HG02885 (cell line): ENCODE results near the gene RAPGEF3.
A peak's percentile ranks its signal among the peaks of the same experiment; 100 is the strongest.

ENCODE experiments used
- ATAC-seq: cut with Tn5 transposase; IDR thresholded peaks from one replicate; pipeline ENCODE4 v1.9.1; 2021; ENCODE audit warnings: mild to moderate bottlenecking; ENCODE audit not compliant: unreplicated experiment, poor library complexity

Gene RAPGEF3

GRCh38 chr12:47745485-47746041, 13.1 kb downstream of the RAPGEF3 start:
- ATAC-seq: no peak

DNA sequence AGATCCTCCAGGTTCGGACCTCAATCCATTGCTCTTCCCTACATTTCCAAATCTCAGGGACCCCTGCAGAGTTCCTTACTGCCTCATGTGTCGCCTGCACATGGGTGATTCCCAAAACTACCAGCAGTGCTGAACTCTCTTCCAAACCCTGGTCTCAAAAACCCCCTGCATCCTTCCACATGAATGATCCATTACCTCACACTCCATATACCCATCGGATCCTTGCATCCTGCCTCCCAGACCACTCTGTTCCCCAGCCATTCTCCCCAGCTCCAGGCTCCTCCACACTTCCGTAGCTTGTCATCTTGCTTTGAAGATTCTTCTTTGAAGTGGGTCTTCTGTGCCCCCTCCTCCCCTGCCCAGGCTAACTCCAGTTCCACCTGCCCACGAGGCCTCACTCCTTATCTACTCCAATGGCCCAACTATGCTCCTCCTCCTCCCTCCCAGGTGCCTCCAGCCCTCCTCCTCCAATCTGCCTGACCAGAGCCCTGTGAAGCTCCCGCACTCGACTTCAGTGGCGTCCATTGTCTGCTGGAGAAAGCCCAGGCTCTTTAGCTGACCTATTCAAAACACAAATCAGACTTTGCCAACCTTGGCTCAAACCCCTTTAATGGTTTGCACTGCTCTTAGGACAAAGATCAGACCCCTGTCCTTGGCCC, 13.8 kb downstream of the RAPGEF3 start:
- ATAC-seq: no peak

GRCh38 chr12:47744005-47744651, 14.6 kb downstream of the RAPGEF3 start:
- ATAC-seq: no peak

GRCh38 chr12:47743311-47743860, 15.3 kb downstream of the RAPGEF3 start:
- no peak for ATAC-seq

DNA sequence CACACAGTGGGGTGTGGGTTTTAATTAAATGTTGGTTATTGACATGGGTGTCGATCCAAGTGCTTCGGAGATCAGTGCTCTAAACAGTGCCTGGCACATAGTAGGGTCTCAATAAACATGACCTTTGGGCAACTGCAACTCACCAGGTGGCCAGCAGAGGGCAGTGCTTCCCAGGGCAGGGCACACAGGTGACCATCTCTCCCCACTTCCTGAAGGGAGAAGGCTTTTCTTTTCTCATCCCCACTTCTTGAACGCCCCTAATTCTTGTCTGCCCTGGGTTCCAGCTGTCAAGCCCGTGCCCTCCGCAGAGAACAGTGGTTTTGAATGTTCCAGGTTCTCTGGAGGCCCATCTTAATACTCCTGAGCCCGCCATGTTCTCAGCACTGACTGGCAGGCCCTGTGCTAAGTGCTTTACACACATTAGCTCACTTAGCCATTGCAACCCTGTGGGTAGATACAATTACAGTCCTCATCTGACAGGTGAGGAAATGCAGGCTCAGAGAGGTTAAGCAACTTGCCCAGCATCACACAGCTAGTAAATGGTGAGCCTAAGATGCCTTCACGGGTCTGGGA, 16.3 kb downstream of the RAPGEF3 start:
- ATAC-seq: peak; percentile 33

GRCh38 chr12:47741340-47741703, 17.4 kb downstream of the RAPGEF3 start:
- ATAC-seq: no peak

- ATAC-seq: peak; percentile 48
Observed at GRCh38 chr12:47740606-47741339, 17.9 kb downstream of the RAPGEF3 start.

GRCh38 chr12:47739979-47740378, 18.7 kb downstream of the RAPGEF3 start:
- peak; percentile 70 for ATAC-seq

DNA sequence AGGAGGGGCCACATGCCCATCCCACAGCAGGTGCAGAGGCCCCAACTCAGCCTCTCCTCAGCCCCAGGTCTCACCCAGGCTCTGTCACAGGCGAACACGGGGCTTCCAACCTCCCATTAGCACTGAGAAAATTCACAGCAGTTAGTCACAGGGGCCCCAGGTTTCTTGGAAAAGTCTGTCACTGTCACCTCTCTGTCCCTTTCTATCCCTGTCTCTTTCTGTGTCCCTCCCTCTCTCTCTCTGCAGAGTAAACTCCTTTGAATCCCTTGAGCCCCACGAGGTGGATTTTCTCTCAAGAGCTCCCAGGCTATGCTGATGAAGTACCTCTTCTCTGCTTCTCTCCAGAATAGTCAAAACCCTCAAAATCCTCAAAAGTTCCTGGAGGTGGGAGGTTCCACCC, 19.4 kb downstream of the RAPGEF3 start:
- ATAC-seq: no peak

DNA sequence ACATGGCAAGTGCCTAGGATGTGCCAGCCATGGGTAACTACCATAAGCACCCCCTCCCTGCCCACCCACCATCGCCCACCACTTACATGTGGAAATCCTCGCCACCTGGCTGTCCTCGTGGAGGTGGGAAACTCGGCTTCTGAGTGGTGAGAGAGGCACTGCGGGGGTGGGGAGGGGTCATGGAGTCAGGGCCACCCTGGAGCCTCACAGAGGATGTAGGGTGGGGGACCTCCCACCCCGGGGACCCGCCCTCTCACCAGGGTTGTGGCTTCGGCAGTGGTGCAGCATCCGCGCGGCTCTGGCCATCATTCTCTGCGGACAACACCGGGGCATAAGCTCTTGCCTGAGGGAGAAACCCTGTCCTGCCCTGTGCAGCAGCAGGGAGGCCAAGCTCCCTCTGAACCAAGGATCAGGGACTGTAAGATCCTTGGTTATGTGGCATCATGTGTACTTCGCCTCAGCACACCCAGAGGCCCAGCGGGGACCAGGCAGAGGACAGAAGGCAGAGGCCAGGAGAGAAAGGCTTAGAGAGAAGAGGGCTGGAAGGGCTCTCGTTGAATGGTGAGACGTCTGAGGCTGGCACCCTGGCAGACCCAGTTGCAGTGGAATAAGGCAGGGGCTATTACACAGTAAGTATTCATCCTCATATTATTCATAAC, 20.6 kb downstream of the RAPGEF3 start:
- no peak for ATAC-seq

- ATAC-seq: no peak
Observed at GRCh38 chr12:47736877-47737676, 21.6 kb downstream of the RAPGEF3 start.

DNA sequence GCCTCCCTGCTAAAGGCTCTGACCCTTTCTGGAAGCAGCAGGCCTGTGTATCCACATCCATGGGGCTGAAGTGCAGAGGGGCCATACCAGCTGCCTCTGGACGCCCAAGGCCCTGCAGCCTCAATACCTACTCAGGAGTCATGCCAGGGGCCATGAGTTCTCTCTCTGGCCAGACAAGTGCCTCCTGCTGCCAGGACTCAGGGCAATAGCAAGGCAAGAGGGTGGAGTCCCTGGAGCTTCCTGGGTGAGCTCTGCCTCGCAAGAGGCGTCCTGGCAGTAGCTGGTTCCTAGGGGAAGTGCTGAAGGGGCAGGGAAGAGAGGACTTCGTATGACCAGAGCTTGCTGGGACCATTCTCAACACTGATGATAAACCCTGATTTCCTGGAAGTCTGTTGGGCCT, 22.5 kb downstream of the RAPGEF3 start:
- no peak for ATAC-seq

DNA sequence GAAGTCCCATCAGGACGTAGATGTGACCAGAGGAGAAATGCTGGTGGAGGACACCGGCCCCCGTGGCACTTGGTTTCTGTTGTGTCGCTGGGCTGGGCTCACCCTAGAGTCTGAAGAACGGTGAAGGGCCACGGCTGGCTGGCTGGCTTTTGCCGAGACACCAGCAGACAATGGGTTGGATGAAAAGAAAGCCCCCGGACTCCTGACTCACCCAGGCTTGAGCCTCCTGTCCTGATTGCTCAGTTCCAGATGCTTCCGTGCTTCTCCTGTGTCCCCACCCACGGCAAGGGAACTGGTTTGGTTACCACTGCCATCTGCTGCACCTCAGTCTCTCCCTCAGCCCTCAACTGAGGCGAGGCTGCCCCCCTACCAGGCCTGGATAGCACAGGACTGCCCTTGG, 23.0 kb downstream of the RAPGEF3 start:
- ATAC-seq: no peak

DNA sequence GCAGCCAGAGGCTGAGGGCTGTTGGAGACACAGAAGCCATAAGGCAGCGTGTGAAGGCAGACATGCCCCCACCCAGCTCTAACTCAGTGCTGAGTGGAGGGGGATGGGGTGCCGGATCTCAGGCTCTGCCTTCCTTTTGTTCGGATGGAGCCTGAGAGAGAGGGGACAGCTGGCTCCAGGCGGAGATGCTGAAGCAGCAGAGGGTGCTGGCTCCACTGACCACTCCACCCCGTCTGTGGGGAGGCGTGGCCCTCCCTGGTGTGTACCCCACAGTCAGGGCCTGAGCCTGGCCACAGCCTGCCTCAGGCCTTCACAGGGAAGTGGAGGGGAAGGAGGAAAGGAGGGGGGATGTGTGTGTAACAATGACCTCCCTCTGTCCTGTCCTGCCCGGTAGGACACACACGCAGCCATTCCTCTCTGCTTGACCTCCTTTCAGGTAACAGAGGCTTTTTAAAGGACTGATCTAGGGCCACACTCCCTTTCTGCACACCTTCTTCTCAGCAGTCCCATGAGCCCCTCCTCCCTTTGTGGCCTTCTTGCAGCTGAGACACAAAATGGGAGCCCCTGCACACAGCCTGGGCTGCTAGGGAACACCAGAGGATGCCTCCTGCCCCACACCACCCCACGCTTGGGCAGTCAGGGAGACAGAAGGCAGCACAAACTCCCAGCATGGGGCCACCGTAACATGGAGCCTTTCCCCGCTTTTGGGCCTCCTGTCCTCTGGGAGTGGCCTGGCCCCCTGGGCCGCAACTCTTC, 23.8 kb downstream of the RAPGEF3 start:
- no peak for ATAC-seq

- no peak for ATAC-seq
Observed at GRCh38 chr12:47733142-47733541, 25.5 kb downstream of the RAPGEF3 start.

DNA sequence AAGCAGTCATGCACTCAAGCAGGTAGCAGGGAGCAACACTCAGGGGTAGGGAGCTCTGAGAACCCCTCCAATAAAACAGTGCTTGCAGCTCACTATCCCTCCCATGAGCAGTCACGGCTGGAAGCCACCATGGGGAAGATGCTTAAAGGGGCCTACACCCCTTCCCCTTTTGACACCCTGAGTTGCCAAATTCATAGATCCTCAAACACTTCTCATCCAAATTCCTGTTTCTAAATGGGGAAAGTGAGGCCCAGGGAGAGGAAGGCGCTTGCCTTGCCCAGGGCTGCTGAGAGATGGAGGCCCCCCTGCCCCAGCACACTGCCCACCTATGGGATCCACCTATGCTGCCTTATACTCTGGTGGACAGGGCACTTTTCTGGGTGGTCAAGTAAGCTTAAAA, 26.2 kb downstream of the RAPGEF3 start:
- no peak for ATAC-seq

DNA sequence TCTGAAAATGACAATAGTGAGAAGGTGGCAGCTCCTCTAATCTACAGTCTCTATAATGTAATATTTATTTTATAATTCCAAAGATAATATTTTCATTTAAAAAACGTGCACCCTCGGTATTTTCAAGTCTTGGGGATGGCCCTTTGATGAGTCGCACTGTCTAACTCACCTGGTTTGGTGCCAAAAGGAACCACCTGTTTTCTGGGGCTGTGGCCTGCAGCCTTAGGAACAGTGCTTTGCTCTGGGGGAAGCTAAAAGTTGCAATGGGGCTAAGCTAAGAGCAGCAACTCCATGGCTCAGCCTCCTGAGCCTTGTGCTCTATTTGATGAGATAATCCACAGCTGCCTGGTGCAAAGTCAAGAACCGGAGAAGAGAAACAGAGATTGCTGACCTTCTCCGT, 27.0 kb downstream of the RAPGEF3 start:
- ATAC-seq: no peak

DNA sequence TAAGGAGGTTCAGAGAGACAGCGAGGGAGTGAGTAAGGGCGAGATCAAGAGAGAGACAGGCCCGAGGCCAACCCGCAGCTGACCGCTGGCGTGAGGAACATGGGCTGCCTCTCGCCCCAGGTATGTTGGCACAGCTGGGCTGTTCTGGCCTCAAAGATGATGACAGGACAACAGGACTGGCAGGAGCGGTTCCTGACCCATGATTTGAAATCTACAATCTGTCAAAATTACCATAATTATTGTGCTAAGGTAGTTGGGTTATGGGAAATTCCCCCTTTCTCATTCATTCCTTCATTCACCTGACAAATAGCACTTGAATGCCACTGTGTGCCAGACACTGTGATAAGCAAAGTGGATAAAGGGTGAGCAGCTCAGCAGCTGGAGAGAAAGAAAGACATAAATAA, 28.3 kb downstream of the RAPGEF3 start:
- no peak for ATAC-seq

DNA sequence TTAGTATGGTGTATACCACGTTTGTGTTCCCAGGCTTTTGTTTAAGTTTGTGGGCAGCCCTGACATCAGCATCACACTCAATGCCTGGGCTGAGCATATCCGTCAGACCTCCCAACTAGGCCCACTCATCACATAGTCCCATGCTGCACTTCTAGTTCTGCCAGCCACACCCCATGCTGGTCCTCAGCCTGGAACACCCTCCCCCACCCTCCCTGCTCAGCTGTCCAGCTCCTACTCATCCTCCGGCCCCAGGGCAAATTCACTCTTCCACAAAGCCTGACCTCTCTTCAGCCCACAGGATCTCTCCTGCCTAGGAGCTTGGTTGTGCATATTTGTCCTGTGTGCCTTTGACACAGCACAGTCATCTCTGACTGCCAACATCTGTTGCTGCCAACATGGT, 29.4 kb downstream of the RAPGEF3 start:
- ATAC-seq: no peak
